H1 (cell line): ENCODE data around the gene COQ8A. TPM values are rescaled to one million over a fixed set of nuclear protein-coding genes. Genes with fewer than 3 reads are reported as not detected.

ENCODE experiments used
- CTCF ChIA-PET: fragments of 300-600 bp; sonication (Branson Sonifier 250); formaldehyde crosslinking; loops from one replicate; lab custom pipeline; 2021; ENCODE audit not compliant: partially characterized antibody; lab: Charles Lee
- POLR2A ChIA-PET: fragments of 300-600 bp; sonication (Branson Sonifier 250); formaldehyde crosslinking; loops from one replicate; lab custom pipeline; 2021; ENCODE audit warnings: inconsistent platforms; ENCODE audit not compliant: partially characterized antibody; lab: Charles Lee
- DNase-seq, 2 experiments: peaks; one replicate each; pipeline versions ENCODE4 v3.0.0 to v3.0.0-alpha.2; 2010 to 2022; ENCODE audit warnings: low spot score in 2 of 2, low read depth in 1 of 2, mixed read lengths in 1 of 2
- FAIRE-seq: peaks from 2 replicates; lab custom pipeline; 2011; peaks lifted over from hg19 to GRCh38; lab: Jason Lieb, UNC
- H2AFZ ChIP-seq: 2 replicates; pipeline ENCODE4 v1.8.1; 2012; ENCODE audit warnings: low read length, inconsistent platforms
- H2AK5ac ChIP-seq: 2 replicates; pipeline ENCODE4 v1.6.1; 2013; ENCODE audit warnings: low read depth, low read length
- H2BK120ac ChIP-seq: replicated peaks from 2 replicates; pipeline ENCODE3; 2013; ENCODE audit warnings: low read depth, low read length, inconsistent platforms
- H2BK12ac ChIP-seq: 2 replicates; pipeline ENCODE4 v1.6.1; 2013; ENCODE audit warnings: low read depth, low read length
- H2BK15ac ChIP-seq: 2 replicates; pipeline ENCODE4 v1.6.1; 2013; ENCODE audit warnings: low read length
- H2BK20ac ChIP-seq: 2 replicates; pipeline ENCODE4 v1.6.1; 2013; ENCODE audit warnings: low read length
- H2BK5ac ChIP-seq: 2 replicates; pipeline ENCODE4 v1.6.1; 2013; ENCODE audit warnings: low read depth, low read length
- H3K14ac ChIP-seq: 2 replicates; pipeline ENCODE4 v1.6.1; 2013; ENCODE audit warnings: inconsistent platforms; ENCODE audit not compliant: insufficient read length
- H3K18ac ChIP-seq: 2 replicates; pipeline ENCODE4 v1.6.1; 2013; ENCODE audit warnings: low read length; ENCODE audit errors: extremely low read depth
- H3K23ac ChIP-seq: 2 replicates; pipeline ENCODE4 v1.6.1; 2013; ENCODE audit warnings: inconsistent platforms; ENCODE audit not compliant: insufficient read length
- H3K23me2 ChIP-seq: 2 replicates; pipeline ENCODE4 v1.6.1; 2013; ENCODE audit warnings: low read depth, low read length
- H3K27ac ChIP-seq: 2 replicates; pipeline ENCODE4 v1.6.1; 2011; ENCODE audit warnings: low read depth, low read length, inconsistent platforms
- H3K27me3 ChIP-seq, 4 experiments: replicated peaks in 1 of 4; 1 replicate in 1 of 4; 2 replicates in 3 of 4; pipeline versions ENCODE4 v1.6.1 to v1.8.1; 2011 to 2013; ENCODE audit warnings: low read length in 3 of 4, mild to moderate bottlenecking in 3 of 4, inconsistent platforms in 2 of 4, mixed read lengths in 2 of 4, moderate library complexity in 1 of 4; ENCODE audit not compliant: control insufficient read depth in 3 of 4, insufficient read depth in 3 of 4; ENCODE audit errors: extremely low read depth in 1 of 4
- H3K36me3 ChIP-seq, 4 experiments: 2 replicates each; pipeline versions ENCODE4 v1.6.1 to v1.8.1; 2011 to 2013; ENCODE audit warnings: mild to moderate bottlenecking in 4 of 4, low read length in 3 of 4, moderate library complexity in 2 of 4, control low read depth in 1 of 4, inconsistent platforms in 1 of 4; ENCODE audit not compliant: insufficient read depth in 4 of 4, control insufficient read depth in 2 of 4
- H3K4ac ChIP-seq: replicated peaks from 2 replicates; pipeline ENCODE3; 2013; ENCODE audit warnings: low read length, low read depth, mixed read lengths, inconsistent platforms; ENCODE audit not compliant: insufficient read length
- H3K4me1 ChIP-seq, 4 experiments: replicated peaks in 1 of 4; 1 replicate in 1 of 4; 2 replicates in 3 of 4; pipeline versions ENCODE4 v1.6.1 to v1.8.1; 2011 to 2013; ENCODE audit warnings: low read length in 3 of 4, inconsistent platforms in 2 of 4, mixed read lengths in 1 of 4; ENCODE audit not compliant: insufficient read depth in 4 of 4, control insufficient read depth in 3 of 4
- H3K4me2 ChIP-seq, 2 experiments: 2 replicates each; pipeline versions ENCODE4 v1.6.1 to v1.8.1; 2011 to 2013; ENCODE audit warnings: low read depth in 2 of 2, low read length in 2 of 2, control low read depth in 1 of 2, inconsistent platforms in 1 of 2, mild to moderate bottlenecking in 1 of 2; ENCODE audit not compliant: insufficient read depth in 1 of 2
- H3K4me3 ChIP-seq, 4 experiments: fragments of 200-600, 300-600 bp in 1 of 4; sonication (generic), shearing (Covaris generic), sonication (Bioruptor Twin) in 1 of 4; 2 replicates each; pipeline versions ENCODE4 v1.5.1 to v1.8.1; 2011 to 2016; ENCODE audit warnings: low read length in 4 of 4, low read depth in 3 of 4, control low read depth in 2 of 4, inconsistent platforms in 2 of 4, mild to moderate bottlenecking in 2 of 4, mixed read lengths in 1 of 4, moderate library complexity in 1 of 4; ENCODE audit not compliant: insufficient read depth in 2 of 4; ENCODE audit errors: extremely low read depth in 1 of 4
- H3K56ac ChIP-seq: replicated peaks from 2 replicates; pipeline ENCODE3; 2013; ENCODE audit warnings: low read depth, mild to moderate bottlenecking, mixed read lengths, low read length, inconsistent platforms; ENCODE audit not compliant: insufficient read length
- H3K79me1 ChIP-seq: 2 replicates; pipeline ENCODE4 v1.6.1; 2013; ENCODE audit warnings: low read depth, low read length, control low read depth
- H3K79me2 ChIP-seq, 2 experiments: 2 replicates each; pipeline versions ENCODE4 v1.6.1 to v1.8.1; 2012 to 2013; ENCODE audit warnings: low read length in 2 of 2, mild to moderate bottlenecking in 2 of 2, inconsistent platforms in 1 of 2; ENCODE audit not compliant: insufficient read depth in 2 of 2, control insufficient read depth in 1 of 2
- H3K9ac ChIP-seq, 4 experiments: replicated peaks in 1 of 4; 1 replicate in 1 of 4; 2 replicates in 3 of 4; pipeline versions ENCODE4 v1.6.1 to v1.8.1; 2011 to 2013; ENCODE audit warnings: low read depth in 3 of 4, low read length in 3 of 4, control low read depth in 2 of 4, mild to moderate bottlenecking in 2 of 4, moderate library complexity in 2 of 4, inconsistent platforms in 1 of 4; ENCODE audit errors: extremely low read depth in 1 of 4
- H3K9me3 ChIP-seq, 2 experiments: 2 replicates each; pipeline versions ENCODE4 v1.6.1 to v1.8.1; 2012 to 2013; ENCODE audit warnings: mild to moderate bottlenecking in 2 of 2, moderate library complexity in 2 of 2, control low read depth in 1 of 2, inconsistent platforms in 1 of 2, low read depth in 1 of 2, low read length in 1 of 2, mixed read lengths in 1 of 2; ENCODE audit not compliant: insufficient read depth in 2 of 2
- H4K20me1 ChIP-seq, 2 experiments: replicated peaks in 1 of 2; 2 replicates each; pipeline versions ENCODE3 to v1.8.1; 2011 to 2013; ENCODE audit warnings: inconsistent platforms in 2 of 2, low read length in 2 of 2, mild to moderate bottlenecking in 1 of 2; ENCODE audit not compliant: insufficient read depth in 2 of 2, control insufficient read depth in 1 of 2
- H4K5ac ChIP-seq: 2 replicates; pipeline ENCODE4 v1.6.1; 2013; ENCODE audit warnings: low read length, low read depth, mixed read lengths, inconsistent platforms; ENCODE audit not compliant: insufficient read length
- H4K8ac ChIP-seq: 2 replicates; pipeline ENCODE4 v1.8.0; 2013; ENCODE audit warnings: mild to moderate bottlenecking, moderate library complexity, low read length, inconsistent platforms; ENCODE audit not compliant: insufficient read depth; ENCODE audit errors: extremely low read depth
- H4K91ac ChIP-seq: replicated peaks from 2 replicates; pipeline ENCODE3; 2013; ENCODE audit warnings: low read length, mixed read lengths, inconsistent platforms; ENCODE audit not compliant: insufficient read length
- BCL11A ChIP-seq, 2 experiments: IDR thresholded peaks; one replicate each; pipeline ENCODE4 v1.6.1; 2011; ENCODE audit warnings: low read depth in 2 of 2, low read length in 2 of 2, mild to moderate bottlenecking in 2 of 2
- CBX5 ChIP-seq: fragments of 300-800, 300-1000 bp; sonication (generic); IDR thresholded peaks from 2 replicates; pipeline ENCODE4 v1.7.1; 2016; ENCODE audit warnings: antibody characterized with exemption, low read length, low read depth
- EP300 ChIP-seq, 2 experiments: IDR thresholded peaks; 1 replicate in 1 of 2; 2 replicates in 1 of 2; pipeline ENCODE4 v1.6.1; 2011 to 2012; ENCODE audit warnings: low read depth in 2 of 2, low read length in 2 of 2, mild to moderate bottlenecking in 2 of 2, borderline replicate concordance in 1 of 2, inconsistent platforms in 1 of 2, moderate library complexity in 1 of 2
- GTF2F1 ChIP-seq: IDR thresholded peaks from 2 replicates; pipeline ENCODE4 v1.6.1; 2012; ENCODE audit warnings: low read depth, low read length, improper control_type of control experiment, borderline replicate concordance
- JUN ChIP-seq: IDR thresholded peaks from 2 replicates; pipeline ENCODE4 v1.6.1; 2011; ENCODE audit warnings: low read depth, mild to moderate bottlenecking, improper control_type of control experiment, low read length
- JUND ChIP-seq: IDR thresholded peaks from 2 replicates; pipeline ENCODE4 v1.6.1; 2011; ENCODE audit warnings: mild to moderate bottlenecking, improper control_type of control experiment, low read length
- KDM4A ChIP-seq: IDR thresholded peaks from one replicate; pipeline ENCODE4 v1.7.1; 2012; ENCODE audit warnings: low read depth, mild to moderate bottlenecking, moderate library complexity, low read length, inconsistent platforms; ENCODE audit not compliant: severe bottlenecking
- KDM5A ChIP-seq: fragments of 200-600 bp; IDR thresholded peaks from 2 replicates; pipeline ENCODE4 v1.7.1; 2012; ENCODE audit warnings: mild to moderate bottlenecking, low read length, inconsistent platforms, mixed read lengths
- MAFK ChIP-seq: IDR thresholded peaks from 2 replicates; pipeline ENCODE4 v1.6.1; 2012; ENCODE audit warnings: low read depth, mild to moderate bottlenecking, improper control_type of control experiment, low read length
- RAD21 ChIP-seq, 2 experiments: IDR thresholded peaks in 1 of 2; conservative IDR thresholded peaks in 1 of 2; 2 replicates each; pipeline ENCODE4 v1.6.1; 2011; ENCODE audit warnings: low read depth in 2 of 2, low read length in 2 of 2, improper control_type of control experiment in 1 of 2, inconsistent platforms in 1 of 2, mild to moderate bottlenecking in 1 of 2, moderate library complexity in 1 of 2
- ZNF274 ChIP-seq: IDR thresholded peaks from 2 replicates; pipeline ENCODE4 v1.7.0; 2012; ENCODE audit warnings: low read length, borderline replicate concordance; ENCODE audit errors: extremely low read depth
- WGBS, 2 experiments: shearing (Covaris generic) in 1 of 2; methylation state at CpG; one replicate each; pipeline versions ENCODE4 v1.1.6 to v1.1.7; 2013 to 2015; ENCODE audit warnings: low lambda C conversion rate in 2 of 2, mixed read lengths in 2 of 2, inconsistent platforms in 1 of 2, low coverage in 1 of 2, missing lambda C conversion rate in 1 of 2; ENCODE audit not compliant: insufficient replicate concordance in 2 of 2, insufficient coverage in 1 of 2, insufficient read length in 1 of 2; ENCODE audit errors: extremely low coverage in 1 of 2, missing lambda C conversion rate in 1 of 2; 5-methylcytosine and 5-hydroxymethylcytosine counted together
- polyA plus RNA-seq, 7 experiments: library from polyadenylated mRNA; depleted of rRNA in 3 of 7; stranded (reverse) in 5 of 7; unstranded in 2 of 7; fragments of >200 nt in 5 of 7; fragments of 200-250 nt in 2 of 7; gene quantifications; 1 replicate in 5 of 7; 2 replicates in 1 of 7; 4 replicates in 1 of 7; pipeline versions ENCODE4 v1.2.1 to v1.2.3, GENCODE V29; 2011 to 2013; ENCODE audit warnings: missing spikeins in 2 of 7, mixed read lengths in 2 of 7
- total RNA-seq: library from RNA; stranded (reverse); fragmentation: NEBNext Ultra II Directional; extraction: Animal tissue kit (Norgen Biotek cat#: 25700); gene quantifications from 2 replicates; pipeline ENCODE4 v1.2.1, GENCODE V29; 2021
- TF ChIP-seq, protein P1 (sequence below): IDR thresholded peaks from 2 replicates; pipeline ENCODE4 v1.6.1; 2012; ENCODE audit warnings: low read length, inconsistent platforms

COQ8A gene
- total and polyA plus RNA-seq, 2 of the 8 experiments (the other 6 are each of a cell fraction or from before 2014, with no cell fraction given): 28.5 to 38.9 TPM

DNA sequence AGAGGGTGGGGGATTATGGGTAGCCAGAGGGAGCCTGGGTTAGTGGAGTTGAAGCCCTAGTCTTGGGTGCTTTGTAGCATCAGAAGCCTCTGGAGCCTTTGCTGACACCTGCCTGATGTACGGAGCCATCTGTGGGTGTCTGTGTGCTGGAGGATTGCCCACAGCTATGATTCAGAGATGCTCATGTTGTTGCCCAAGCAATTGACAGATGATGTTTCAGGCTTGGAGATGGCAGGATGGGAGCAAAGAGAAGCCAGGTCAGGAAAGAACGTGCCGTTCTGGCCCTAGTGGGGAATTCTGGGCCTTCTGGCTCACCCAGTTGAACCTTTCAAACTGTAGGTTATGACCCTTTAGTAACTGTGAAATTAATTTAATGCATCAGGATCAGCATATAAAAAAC lies 27.6 kb downstream of the COQ8A start:
- 88% methylated on average over 3 of the region's 3 CpGs; no CpG with 5 or more reads in 1 of the 2 experiments for WGBS, 2 experiments
- DNase-seq (no peak), FAIRE-seq (no peak)
- Histone ChIP-seq H2AFZ (no peak overlapping the region), H3K27ac (no peak overlapping the region), H3K23me2 (no peaks in the 10 kb centered on the region), H3K27me3 (no peaks in the 10 kb centered on the region), H2BK120ac (no peak overlapping the region), H3K4me1 (no peaks in the 10 kb centered on the region), H3K4me3 (no peak overlapping the region), H3K36me3 (peaks cover 0 to 5% (median 0%) of the 10 kb centered on the region in 4 experiments; a peak in 3 of 8 replicates), H3K9me3 (peaks cover 0 to 6% of the 10 kb centered on the region in 2 experiments; a peak in 1 of 4 replicates), H4K8ac (no peak overlapping the region), H4K20me1 (peaks cover 0 to 2% of the 10 kb centered on the region in 2 experiments), H3K4ac (no peak overlapping the region), H3K56ac (no peak overlapping the region), H3K18ac (no peak overlapping the region), H4K5ac (no peak overlapping the region)
- TF ChIP-seq ZNF274 (no peak), RAD21 (IDR thresholded peaks at IDR 0.05 in 1 of 2, conservative IDR thresholded peaks at IDR 0.05 in 1 of 2; ENCODE audit: low read depth in 2 of 2, low read length in 2 of 2) (no peak), JUND (no peak), JUN (no peak), KDM4A (no peak), BCL11A (IDR thresholded peaks at IDR 0.05; ENCODE audit: low read depth in 2 of 2, low read length in 2 of 2) (no peak), CBX5 (no peak), KDM5A (no peak), EP300 (IDR thresholded peaks at IDR 0.05; ENCODE audit: borderline replicate concordance in 1 of 2, low read depth in 2 of 2, low read length in 2 of 2) (no peak), GTF2F1 (no peak), MAFK (no peak)
- TF ChIP-seq, protein P1, sequence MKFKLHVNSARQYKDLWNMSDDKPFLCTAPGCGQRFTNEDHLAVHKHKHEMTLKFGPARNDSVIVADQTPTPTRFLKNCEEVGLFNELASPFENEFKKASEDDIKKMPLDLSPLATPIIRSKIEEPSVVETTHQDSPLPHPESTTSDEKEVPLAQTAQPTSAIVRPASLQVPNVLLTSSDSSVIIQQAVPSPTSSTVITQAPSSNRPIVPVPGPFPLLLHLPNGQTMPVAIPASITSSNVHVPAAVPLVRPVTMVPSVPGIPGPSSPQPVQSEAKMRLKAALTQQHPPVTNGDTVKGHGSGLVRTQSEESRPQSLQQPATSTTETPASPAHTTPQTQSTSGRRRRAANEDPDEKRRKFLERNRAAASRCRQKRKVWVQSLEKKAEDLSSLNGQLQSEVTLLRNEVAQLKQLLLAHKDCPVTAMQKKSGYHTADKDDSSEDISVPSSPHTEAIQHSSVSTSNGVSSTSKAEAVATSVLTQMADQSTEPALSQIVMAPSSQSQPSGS: no peak
- TF ChIP-seq, all 59 proteins: peak for 0
- no peak overlapping the region for H2BK15ac ChIP-seq
- no peak overlapping the region for H3K9ac ChIP-seq
- H3K79me2 ChIP-seq: no peaks in the 10 kb centered on the region
- H3K4me2 ChIP-seq: no peak overlapping the region
- no peak overlapping the region for H2AK5ac ChIP-seq
- no peak overlapping the region for H2BK5ac ChIP-seq
- no peak overlapping the region for H2BK12ac ChIP-seq
- no peak overlapping the region for H2BK20ac ChIP-seq
- no peaks in the 10 kb centered on the region; the same call in 1 of the 2 replicates for H3K79me1 ChIP-seq
- no peak overlapping the region for H4K91ac ChIP-seq
- no peak overlapping the region for H3K14ac ChIP-seq
- POLR2A ChIA-PET: no interaction called here
- CTCF ChIA-PET: interaction anchor here (0.5 to 1.5 kb wide), 4 partner anchors 24 to 555 kb away, joined by 4 to 6 read pairs (median 5); no protein-coding TSS in a partner anchor
- no peak overlapping the region for H3K23ac ChIP-seq
